ENCODE data around the gene SLC22A4. TPM values are rescaled to one million over a fixed set of nuclear protein-coding genes. Genes with fewer than 3 reads are reported as not detected.

The SLC22A4 gene
- total and polyA plus RNA-seq, 3 experiments from 2014 or later = 0.15 to 2.9 (median 2.6) TPM

GRCh38 chr5:132386644-132387286 is 92.6 kb downstream of the SLC22A4 start:
- ChIA-PET POLR2A (interaction anchor here (0.5 to 1.4 kb wide), 7 partner anchors 23 to 283 kb away, joined by 3 to 7 read pairs (median 4); partner anchors contain the start of gene IRF1), CTCF (interaction anchor here (0.7 to 15.9 kb wide), 38 partner anchors 9 to 479 kb away, joined by 3 to 299 read pairs (median 4); partner anchors contain the start of genes GDF9, IRF1, SLC22A5 and UQCRQ)
- peak overlapping the region in 1 of 7 donors; percentile 56 for H3K4me3 Mint-ChIP-seq
- H3K27me3 ChIP-seq (ENCODE audit: insufficient read depth, low read length, poor library complexity, severe bottlenecking) = no peaks in the 10 kb centered on the region
- peaks cover 0 to 2% (median 1%) of the 10 kb centered on the region in 3 donors for H3K36me3 Mint-ChIP-seq
- no peak overlapping the region for H3K27ac ChIP-seq (ENCODE audit: low read depth, low read length)
- no peaks in the 10 kb centered on the region for H3K27me3 Mint-ChIP-seq
- peak overlapping the region in 6 of 8 donors; percentile 7 to 85 (median 53) for H3K27ac Mint-ChIP-seq
- DNase-seq = peak; percentile 60 to 86 (median 72)
- H3K4me1 Mint-ChIP-seq = peaks cover 20 to 37% (median 23%) of the 10 kb centered on the region in 3 donors
- H3K9me3 Mint-ChIP-seq = no peaks in the 10 kb centered on the region
- H3K4me3 ChIP-seq (ENCODE audit: low read length) = no peak overlapping the region
- peaks cover 19% of the 10 kb centered on the region for H3K4me1 ChIP-seq (ENCODE audit: insufficient read depth, low read length)
- H3K36me3 ChIP-seq (ENCODE audit: insufficient read depth, low read length) = no peaks in the 10 kb centered on the region
- no peaks in the 10 kb centered on the region for H3K9me3 ChIP-seq (ENCODE audit: low read length)

- Mint-ChIP-seq H3K4me1 (peaks cover 20 to 43% (median 26%) of the 10 kb centered on the region in 3 donors), H3K36me3 (peaks cover 0 to 6% (median 1%) of the 10 kb centered on the region in 3 donors), H3K27me3 (no peaks in the 10 kb centered on the region), H3K9me3 (no peaks in the 10 kb centered on the region), H3K4me3 (no peak overlapping the region), H3K27ac (peak overlapping the region in 3 of 8 donors; percentile 12 to 49 (median 43))
- Histone ChIP-seq H3K9me3 (ENCODE audit: low read length) (no peaks in the 10 kb centered on the region), H3K4me1 (ENCODE audit: insufficient read depth, low read length) (peaks cover 24% of the 10 kb centered on the region), H3K36me3 (ENCODE audit: insufficient read depth, low read length) (no peaks in the 10 kb centered on the region), H3K27me3 (ENCODE audit: insufficient read depth, low read length, poor library complexity, severe bottlenecking) (no peaks in the 10 kb centered on the region), H3K27ac (ENCODE audit: low read depth, low read length) (no peak overlapping the region), H3K4me3 (ENCODE audit: low read length) (no peak overlapping the region)
- POLR2A ChIA-PET = interaction anchor here (0.6 to 1.4 kb wide), 6 partner anchors 22 to 112 kb away, joined by 3 to 6 read pairs (median 4); partner anchors contain the start of gene IRF1
- CTCF ChIA-PET = interaction anchor here (1.6 to 15.9 kb wide), 8 partner anchors 23 to 432 kb away, joined by 3 to 299 read pairs (median 18); partner anchors contain the start of gene IRF1
- DNase-seq = no peak
Measured at GRCh38 chr5:132387640-132388117, 93.5 kb downstream of the SLC22A4 start.

- H3K36me3 Mint-ChIP-seq = peaks cover 0 to 14% (median 3%) of the 10 kb centered on the region in 3 donors
- Histone ChIP-seq H3K4me3 (ENCODE audit: low read length) (no peak overlapping the region), H3K27me3 (ENCODE audit: insufficient read depth, low read length, poor library complexity, severe bottlenecking) (no peaks in the 10 kb centered on the region), H3K36me3 (ENCODE audit: insufficient read depth, low read length) (no peaks in the 10 kb centered on the region), H3K9me3 (ENCODE audit: low read length) (no peaks in the 10 kb centered on the region), H3K4me1 (ENCODE audit: insufficient read depth, low read length) (peaks cover 31% of the 10 kb centered on the region), H3K27ac (ENCODE audit: low read depth, low read length) (no peak overlapping the region)
- peaks cover 21 to 50% (median 33%) of the 10 kb centered on the region in 3 donors for H3K4me1 Mint-ChIP-seq
- no peaks in the 10 kb centered on the region for H3K27me3 Mint-ChIP-seq
- ChIA-PET POLR2A (interaction anchor here (0.6 to 1.4 kb wide), 5 partner anchors 22 to 111 kb away, joined by 3 to 6 read pairs (median 4); partner anchors contain the start of gene IRF1), CTCF (interaction anchor here (1.7 to 15.9 kb wide), 4 partner anchors 22 to 118 kb away, joined by 6 to 299 read pairs (median 25); partner anchors contain the start of gene IRF1)
- H3K4me3 Mint-ChIP-seq = no peak overlapping the region
- no peak for DNase-seq
- peak overlapping the region in 3 of 8 donors; percentile 18 to 63 (median 51) for H3K27ac Mint-ChIP-seq
- H3K9me3 Mint-ChIP-seq = no peaks in the 10 kb centered on the region
Measured at GRCh38 chr5:132388244-132389050, 94.3 kb downstream of the SLC22A4 start.

GRCh38 chr5:132389051-132389331 is 94.8 kb downstream of the SLC22A4 start:
- ChIA-PET POLR2A (interaction anchor here (1.1 kb wide), 1 partner anchor 107 kb away, joined by 3 read pairs; no protein-coding TSS in a partner anchor), CTCF (interaction anchor here (1.7 to 15.9 kb wide), 4 partner anchors 22 to 111 kb away, joined by 6 to 299 read pairs (median 22); partner anchors contain the start of gene IRF1)
- no peak for DNase-seq
- no peaks in the 10 kb centered on the region for H3K27me3 ChIP-seq (ENCODE audit: insufficient read depth, low read length, poor library complexity, severe bottlenecking)
- H3K9me3 Mint-ChIP-seq = no peaks in the 10 kb centered on the region
- H3K9me3 ChIP-seq (ENCODE audit: low read length) = no peaks in the 10 kb centered on the region
- peaks cover 21 to 55% (median 34%) of the 10 kb centered on the region in 3 donors for H3K4me1 Mint-ChIP-seq
- H3K4me1 ChIP-seq (ENCODE audit: insufficient read depth, low read length) = peaks cover 35% of the 10 kb centered on the region
- H3K4me3 ChIP-seq (ENCODE audit: low read length) = no peak overlapping the region
- no peak overlapping the region for H3K27ac ChIP-seq (ENCODE audit: low read depth, low read length)
- H3K27ac Mint-ChIP-seq = peak overlapping the region in 2 of 8 donors; percentile 18 to 63
- H3K36me3 Mint-ChIP-seq = peaks cover 0 to 20% (median 5%) of the 10 kb centered on the region in 3 donors
- no peaks in the 10 kb centered on the region for H3K36me3 ChIP-seq (ENCODE audit: insufficient read depth, low read length)
- H3K4me3 Mint-ChIP-seq = no peak overlapping the region
- no peaks in the 10 kb centered on the region for H3K27me3 Mint-ChIP-seq

- H3K4me1 ChIP-seq (ENCODE audit: insufficient read depth, low read length) = peaks cover 42% of the 10 kb centered on the region
- H3K9me3 Mint-ChIP-seq = no peaks in the 10 kb centered on the region
- DNase-seq = peak in 1 of 5 donors; percentile 43
- H3K27ac ChIP-seq (ENCODE audit: low read depth, low read length) = no peak overlapping the region
- H3K27me3 Mint-ChIP-seq = no peaks in the 10 kb centered on the region
- peak overlapping the region in 6 of 8 donors; percentile 29 to 78 (median 59) for H3K27ac Mint-ChIP-seq
- H3K27me3 ChIP-seq (ENCODE audit: insufficient read depth, low read length, poor library complexity, severe bottlenecking) = no peaks in the 10 kb centered on the region
- no peak overlapping the region for H3K4me3 ChIP-seq (ENCODE audit: low read length)
- no peaks in the 10 kb centered on the region for H3K9me3 ChIP-seq (ENCODE audit: low read length)
- H3K4me1 Mint-ChIP-seq = peaks cover 21 to 59% (median 41%) of the 10 kb centered on the region in 3 donors
- CTCF ChIA-PET = interaction anchor here (1.0 to 15.9 kb wide), 5 partner anchors 21 to 186 kb away, joined by 3 to 299 read pairs (median 3); partner anchors contain the start of gene IRF1
- POLR2A ChIA-PET = interaction anchor here (0.7 to 1.2 kb wide), 4 partner anchors 17 to 111 kb away, joined by 3 to 5 read pairs (median 4); partner anchors contain the start of gene IRF1
- H3K36me3 ChIP-seq (ENCODE audit: insufficient read depth, low read length) = no peaks in the 10 kb centered on the region
- peaks cover 0 to 27% (median 9%) of the 10 kb centered on the region in 3 donors for H3K36me3 Mint-ChIP-seq
- H3K4me3 Mint-ChIP-seq = no peak overlapping the region
Measured at GRCh38 chr5:132389585-132390286, 95.5 kb downstream of the SLC22A4 start.

GRCh38 chr5:132391247-132391646 is 97.1 kb downstream of the SLC22A4 start:
- ChIA-PET POLR2A (no interaction called here), CTCF (interaction anchor here (2.8 to 15.9 kb wide), 2 partner anchors 99 to 108 kb away, joined by 12 to 299 read pairs; partner anchors contain the start of gene IRF1)
- H3K9me3 Mint-ChIP-seq = no peaks in the 10 kb centered on the region

GRCh38 chr5:132391870-132392269 is 97.7 kb downstream of the SLC22A4 start:
- Mint-ChIP-seq H3K27ac (peak overlapping the region in 6 of 8 donors; percentile 17 to 65 (median 49)), H3K36me3 (peaks cover 0 to 42% (median 14%) of the 10 kb centered on the region in 3 donors), H3K27me3 (no peaks in the 10 kb centered on the region), H3K4me1 (peaks cover 20 to 61% (median 43%) of the 10 kb centered on the region in 3 donors), H3K4me3 (no peak overlapping the region), H3K9me3 (no peaks in the 10 kb centered on the region)
- ChIA-PET CTCF (interaction anchor here (2.8 to 15.9 kb wide), 2 partner anchors 98 to 108 kb away, joined by 12 to 299 read pairs; partner anchors contain the start of gene IRF1), POLR2A (interaction anchor here (0.6 to 0.7 kb wide), 2 partner anchors 16 to 106 kb away, joined by 3 to 4 read pairs; no protein-coding TSS in a partner anchor)
- DNase-seq = no peak
- no peaks in the 10 kb centered on the region for H3K9me3 ChIP-seq (ENCODE audit: low read length)
- H3K4me1 ChIP-seq (ENCODE audit: insufficient read depth, low read length) = peaks cover 45% of the 10 kb centered on the region
- no peaks in the 10 kb centered on the region for H3K27me3 ChIP-seq (ENCODE audit: insufficient read depth, low read length, poor library complexity, severe bottlenecking)
- no peaks in the 10 kb centered on the region for H3K36me3 ChIP-seq (ENCODE audit: insufficient read depth, low read length)
- no peak overlapping the region for H3K4me3 ChIP-seq (ENCODE audit: low read length)
- H3K27ac ChIP-seq (ENCODE audit: low read depth, low read length) = no peak overlapping the region

More at GRCh38 chr5:132391247-132391646, 97.1 kb downstream of the SLC22A4 start:
- Histone ChIP-seq H3K27me3 (ENCODE audit: insufficient read depth, low read length, poor library complexity, severe bottlenecking) (no peaks in the 10 kb centered on the region), H3K4me1 (ENCODE audit: insufficient read depth, low read length) (peaks cover 45% of the 10 kb centered on the region), H3K27ac (ENCODE audit: low read depth, low read length) (no peak overlapping the region), H3K9me3 (ENCODE audit: low read length) (no peaks in the 10 kb centered on the region), H3K4me3 (ENCODE audit: low read length) (no peak overlapping the region), H3K36me3 (ENCODE audit: insufficient read depth, low read length) (no peaks in the 10 kb centered on the region)
- Mint-ChIP-seq H3K4me3 (no peak overlapping the region), H3K36me3 (peaks cover 0 to 38% (median 13%) of the 10 kb centered on the region in 3 donors), H3K27ac (peak overlapping the region in 6 of 8 donors; percentile 17 to 65 (median 40)), H3K27me3 (no peaks in the 10 kb centered on the region), H3K4me1 (peaks cover 20 to 61% (median 43%) of the 10 kb centered on the region in 3 donors)
- no peak for DNase-seq

Measured in CD8-positive, alpha-beta memory T cell (primary cell).